ENCODE measurements around the gene POU2F3. TPM values are rescaled to one million over a fixed set of nuclear protein-coding genes. Genes with fewer than 3 reads are reported as not detected.

POU2F3 gene
- total and polyA plus RNA-seq, 2 of the 13 experiments (the other 11 are each of a cell fraction or from before 2014, with no cell fraction given) = not detected

- TF ChIP-seq, protein P1, sequence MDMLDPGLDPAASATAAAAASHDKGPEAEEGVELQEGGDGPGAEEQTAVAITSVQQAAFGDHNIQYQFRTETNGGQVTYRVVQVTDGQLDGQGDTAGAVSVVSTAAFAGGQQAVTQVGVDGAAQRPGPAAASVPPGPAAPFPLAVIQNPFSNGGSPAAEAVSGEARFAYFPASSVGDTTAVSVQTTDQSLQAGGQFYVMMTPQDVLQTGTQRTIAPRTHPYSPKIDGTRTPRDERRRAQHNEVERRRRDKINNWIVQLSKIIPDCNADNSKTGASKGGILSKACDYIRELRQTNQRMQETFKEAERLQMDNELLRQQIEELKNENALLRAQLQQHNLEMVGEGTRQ (IDR thresholded peaks at IDR 0.05; ENCODE audit: low read depth, low read length) = no peak
- TF ChIP-seq, protein P1 (CRISPR knock-in tag; IDR thresholded peaks at IDR 0.05; ENCODE audit: borderline replicate concordance) = no peak
- no peak for TF ChIP-seq SCMH1 (CRISPR knock-in tag; IDR thresholded peaks at IDR 0.05; ENCODE audit: borderline replicate concordance)
- no peak for TF ChIP-seq SNAPC2 (CRISPR knock-in tag; IDR thresholded peaks at IDR 0.05)
- no peak for TF ChIP-seq PCBP1 (IDR thresholded peaks at IDR 0.05; ENCODE audit: borderline replicate concordance, low read depth, low read length)
- TF ChIP-seq ZNF350 (CRISPR knock-in tag; IDR thresholded peaks at IDR 0.05; ENCODE audit: borderline replicate concordance, low read depth) = peak; percentile 89; the same call in 1 of the 2 replicates
- TF ChIP-seq ZNF136 (CRISPR knock-in tag; IDR thresholded peaks at IDR 0.05; ENCODE audit: low read depth) = peak; percentile 85; the same call in 1 of the 2 replicates
- TF ChIP-seq SMARCE1 (IDR thresholded peaks at IDR 0.05; ENCODE audit: borderline replicate concordance) = no peak
- TF ChIP-seq, protein P2, sequence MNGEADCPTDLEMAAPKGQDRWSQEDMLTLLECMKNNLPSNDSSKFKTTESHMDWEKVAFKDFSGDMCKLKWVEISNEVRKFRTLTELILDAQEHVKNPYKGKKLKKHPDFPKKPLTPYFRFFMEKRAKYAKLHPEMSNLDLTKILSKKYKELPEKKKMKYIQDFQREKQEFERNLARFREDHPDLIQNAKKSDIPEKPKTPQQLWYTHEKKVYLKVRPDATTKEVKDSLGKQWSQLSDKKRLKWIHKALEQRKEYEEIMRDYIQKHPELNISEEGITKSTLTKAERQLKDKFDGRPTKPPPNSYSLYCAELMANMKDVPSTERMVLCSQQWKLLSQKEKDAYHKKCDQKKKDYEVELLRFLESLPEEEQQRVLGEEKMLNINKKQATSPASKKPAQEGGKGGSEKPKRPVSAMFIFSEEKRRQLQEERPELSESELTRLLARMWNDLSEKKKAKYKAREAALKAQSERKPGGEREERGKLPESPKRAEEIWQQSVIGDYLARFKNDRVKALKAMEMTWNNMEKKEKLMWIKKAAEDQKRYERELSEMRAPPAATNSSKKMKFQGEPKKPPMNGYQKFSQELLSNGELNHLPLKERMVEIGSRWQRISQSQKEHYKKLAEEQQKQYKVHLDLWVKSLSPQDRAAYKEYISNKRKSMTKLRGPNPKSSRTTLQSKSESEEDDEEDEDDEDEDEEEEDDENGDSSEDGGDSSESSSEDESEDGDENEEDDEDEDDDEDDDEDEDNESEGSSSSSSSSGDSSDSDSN (CRISPR knock-in tag; IDR thresholded peaks at IDR 0.05) = peak; percentile 81
- TF ChIP-seq CENPX (CRISPR knock-in tag; IDR thresholded peaks at IDR 0.05) = no peak
- TF ChIP-seq GPN1 (CRISPR knock-in tag; IDR thresholded peaks at IDR 0.05; ENCODE audit: borderline replicate concordance) = no peak
- no peak; the same call in 1 of the 2 replicates for TF ChIP-seq ZNF232 (CRISPR knock-in tag; IDR thresholded peaks at IDR 0.05; ENCODE audit: borderline replicate concordance)
- TF ChIP-seq ZNF24 (IDR thresholded peaks at IDR 0.05) = no peak
- no peak for TF ChIP-seq ZNF75D (CRISPR knock-in tag; IDR thresholded peaks at IDR 0.05; ENCODE audit: borderline replicate concordance)
- TF ChIP-seq, protein P3, sequence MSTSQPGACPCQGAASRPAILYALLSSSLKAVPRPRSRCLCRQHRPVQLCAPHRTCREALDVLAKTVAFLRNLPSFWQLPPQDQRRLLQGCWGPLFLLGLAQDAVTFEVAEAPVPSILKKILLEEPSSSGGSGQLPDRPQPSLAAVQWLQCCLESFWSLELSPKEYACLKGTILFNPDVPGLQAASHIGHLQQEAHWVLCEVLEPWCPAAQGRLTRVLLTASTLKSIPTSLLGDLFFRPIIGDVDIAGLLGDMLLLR (CRISPR knock-in tag; IDR thresholded peaks at IDR 0.05) = 0 out of 2 replicates have a peak, but pooled peaks have one; percentile 19
- TF ChIP-seq ZNF382 (CRISPR knock-in tag; IDR thresholded peaks at IDR 0.05; ENCODE audit: borderline replicate concordance) = no peak
- TF ChIP-seq NFRKB (IDR thresholded peaks at IDR 0.05) = no peak
- no peak for TF ChIP-seq ZNF432 (CRISPR knock-in tag; IDR thresholded peaks at IDR 0.05; ENCODE audit: borderline replicate concordance)
- TF ChIP-seq HNRNPK (IDR thresholded peaks at IDR 0.05; ENCODE audit: low read depth, low read length, poor library complexity, severe bottlenecking) = no peak
- TF ChIP-seq ZNF619 (CRISPR knock-in tag; IDR thresholded peaks at IDR 0.05) = peak; percentile 59; the same call in 1 of the 2 replicates
- TF ChIP-seq ZNF558 (CRISPR knock-in tag; IDR thresholded peaks at IDR 0.05; ENCODE audit: borderline replicate concordance) = no peak
- no peak for TF ChIP-seq ZFP36 (IDR thresholded peaks at IDR 0.05; ENCODE audit: borderline replicate concordance, low read depth, low read length, partially characterized antibody)
- TF ChIP-seq GZF1 (CRISPR knock-in tag; IDR thresholded peaks at IDR 0.05) = 0 out of 2 replicates have a peak, but pooled peaks have one; percentile 19
- no peak for TF ChIP-seq ZNF724P (CRISPR knock-in tag; IDR thresholded peaks at IDR 0.05; ENCODE audit: borderline replicate concordance)
- no peak for TF ChIP-seq ZNF367 (CRISPR knock-in tag; IDR thresholded peaks at IDR 0.05; ENCODE audit: borderline replicate concordance)
- TF ChIP-seq ZNF451 (CRISPR knock-in tag; IDR thresholded peaks at IDR 0.05) = no peak
Measured at GRCh38 chr11:120192831-120193625, 46.9 kb upstream of the POU2F3 start (continued).
